Thoracic aorta (tissue), 2 donors: ENCODE results near the gene LTC4S. TPM values are rescaled to one million over a fixed set of nuclear protein-coding genes. Genes with fewer than 3 reads are reported as not detected.
A peak's percentile ranks its signal among the peaks of the same experiment; 100 is the strongest.

Experiments used
- ATAC-seq: fragments of 150-250 bp; one replicate; pipeline ENCODE4 v1.8.0; 2017; ENCODE audit warnings: low read depth; ENCODE audit not compliant: insufficient number of reproducible peaks, low FRiP score
- DNase-seq: peaks from one replicate; pipeline ENCODE4 v3.0.0-alpha.2; 2020; ENCODE audit warnings: low spot score
- H3K27ac ChIP-seq, 2 donors: fragments of 200-600 bp; sonication (generic); 1 replicate in 1 of 2; 2 replicates in 1 of 2; pipeline ENCODE4 v1.5.1; 2016; ENCODE audit warnings: mild to moderate bottlenecking in 2 of 2, moderate library complexity in 2 of 2
- H3K27me3 ChIP-seq: fragments of 200-600 bp; sonication (generic); replicated peaks from 2 replicates; pipeline ENCODE4 v1.6.0; 2016; ENCODE audit warnings: mild to moderate bottlenecking; ENCODE audit not compliant: insufficient read depth
- H3K36me3 ChIP-seq: fragments of 200-600 bp; sonication (generic); one replicate; pipeline ENCODE4 v1.5.1; 2016
- H3K4me1 ChIP-seq, 2 donors: fragments of 200-600 bp; sonication (generic); 1 replicate in 1 of 2; 2 replicates in 1 of 2; pipeline versions ENCODE4 v1.5.1 to v1.6.0; 2016; ENCODE audit warnings: low read depth in 2 of 2, mild to moderate bottlenecking in 1 of 2; ENCODE audit not compliant: control insufficient read depth in 1 of 2
- H3K4me3 ChIP-seq: fragments of 200-600 bp; sonication (generic); 2 replicates; pipeline ENCODE4 v1.5.1; 2016; ENCODE audit warnings: mild to moderate bottlenecking
- H3K9me3 ChIP-seq: fragments of 200-600 bp; sonication (generic); 2 replicates; pipeline ENCODE4 v1.5.1; 2016
- total RNA-seq, 2 donors: library from RNA; depleted of rRNA; stranded (reverse); fragments of >200 nt; gene quantifications; one replicate each; pipeline versions ENCODE4 v1.1.0 to v1.2.3, GENCODE V29; 2016
- TF ChIP-seq, protein P1 (sequence below): fragments of 200-600 bp; sonication (generic); IDR thresholded peaks from one replicate; pipeline ENCODE4 v1.5.1; 2019; ENCODE audit warnings: antibody characterized with exemption

The LTC4S gene
- total RNA-seq, 2 donors from 2014 or later, result 4.9 to 6.6 TPM

DNA sequence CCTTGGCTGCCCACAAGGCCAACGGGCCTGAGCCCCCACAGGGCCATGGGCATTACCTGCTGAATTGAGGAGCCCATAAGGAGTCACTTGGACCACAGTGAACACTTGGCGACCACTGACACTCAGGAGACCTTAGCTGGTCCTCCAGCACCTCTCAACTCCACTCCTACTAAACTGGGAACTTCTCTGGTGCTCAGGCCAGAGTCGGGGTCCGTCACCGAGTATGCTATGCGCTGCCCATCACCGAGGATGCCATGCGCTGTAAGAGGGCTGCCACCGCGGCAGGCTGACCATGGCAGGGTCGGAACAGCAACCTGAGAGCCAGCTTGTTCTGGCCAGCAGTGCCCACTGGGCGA lies 26.3 kb downstream of the LTC4S start:
- DNase-seq (no peak), ATAC-seq (no peak)
- peak overlapping the region; percentile 99 for H3K4me3 ChIP-seq
- H3K9me3 ChIP-seq, result no peaks in the 10 kb centered on the region
- peaks cover 51 to 68% of the 10 kb centered on the region in 2 donors for H3K4me1 ChIP-seq
- H3K36me3 ChIP-seq, result peaks cover 28% of the 10 kb centered on the region
- H3K27me3 ChIP-seq, result no peaks in the 10 kb centered on the region
- TF ChIP-seq, protein P1, sequence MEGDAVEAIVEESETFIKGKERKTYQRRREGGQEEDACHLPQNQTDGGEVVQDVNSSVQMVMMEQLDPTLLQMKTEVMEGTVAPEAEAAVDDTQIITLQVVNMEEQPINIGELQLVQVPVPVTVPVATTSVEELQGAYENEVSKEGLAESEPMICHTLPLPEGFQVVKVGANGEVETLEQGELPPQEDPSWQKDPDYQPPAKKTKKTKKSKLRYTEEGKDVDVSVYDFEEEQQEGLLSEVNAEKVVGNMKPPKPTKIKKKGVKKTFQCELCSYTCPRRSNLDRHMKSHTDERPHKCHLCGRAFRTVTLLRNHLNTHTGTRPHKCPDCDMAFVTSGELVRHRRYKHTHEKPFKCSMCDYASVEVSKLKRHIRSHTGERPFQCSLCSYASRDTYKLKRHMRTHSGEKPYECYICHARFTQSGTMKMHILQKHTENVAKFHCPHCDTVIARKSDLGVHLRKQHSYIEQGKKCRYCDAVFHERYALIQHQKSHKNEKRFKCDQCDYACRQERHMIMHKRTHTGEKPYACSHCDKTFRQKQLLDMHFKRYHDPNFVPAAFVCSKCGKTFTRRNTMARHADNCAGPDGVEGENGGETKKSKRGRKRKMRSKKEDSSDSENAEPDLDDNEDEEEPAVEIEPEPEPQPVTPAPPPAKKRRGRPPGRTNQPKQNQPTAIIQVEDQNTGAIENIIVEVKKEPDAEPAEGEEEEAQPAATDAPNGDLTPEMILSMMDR, result no peak
- peak overlapping the region; percentile 100 for H3K27ac ChIP-seq

DNA sequence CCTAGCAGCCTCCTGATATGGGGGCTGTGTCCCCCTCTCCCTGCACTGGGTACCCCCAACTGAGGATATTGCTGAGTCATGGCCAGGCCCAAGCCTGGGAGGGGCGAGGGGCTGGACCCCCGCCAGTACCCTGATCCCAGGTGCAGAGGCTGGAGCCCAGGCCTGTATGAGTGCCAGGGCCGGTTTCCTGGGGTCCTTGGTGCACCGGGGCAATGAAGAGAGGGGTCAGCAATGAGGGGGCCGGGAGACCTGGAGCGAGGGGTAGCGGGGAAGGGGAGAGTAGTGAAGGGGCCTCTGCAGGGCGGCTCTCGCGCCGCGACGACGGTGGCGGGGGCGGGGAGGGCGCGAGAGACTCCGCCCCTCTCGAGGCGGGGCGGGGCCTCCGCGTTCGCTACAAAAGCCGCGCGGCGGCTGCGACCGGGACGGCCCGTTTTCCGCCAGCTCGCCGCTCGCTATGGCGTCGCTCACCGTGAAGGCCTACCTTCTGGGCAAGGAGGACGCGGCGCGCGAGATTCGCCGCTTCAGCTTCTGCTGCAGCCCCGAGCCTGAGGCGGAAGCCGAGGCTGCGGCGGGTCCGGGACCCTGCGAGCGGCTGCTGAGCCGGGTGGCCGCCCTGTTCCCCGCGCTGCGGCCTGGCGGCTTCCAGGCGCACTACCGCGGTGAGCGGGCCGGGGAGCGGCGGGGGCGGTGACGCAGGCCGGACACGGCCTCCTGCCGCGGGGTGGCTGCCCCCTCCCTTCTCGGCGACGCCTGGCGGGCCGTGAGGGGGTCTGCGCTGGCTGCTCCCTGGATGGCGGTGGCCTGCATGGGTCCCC lies 26.9 kb downstream of the LTC4S start, which contains the start of gene SQSTM1:
Gene SQSTM1 (plus strand): TSS at position 423 of the 815 bp plus-strand sequence. CDS start 32 bp downstream, at position 455.
- Histone ChIP-seq H3K27ac (peak within 1 kb of the TSS; percentile 100), H3K36me3 (peaks cover 34% of the 10 kb centered on the region), H3K4me3 (peak within 1 kb of the TSS; percentile 99), H3K4me1 (peaks cover 52 to 74% of the 10 kb centered on the region in 2 donors), H3K27me3 (no peaks in the 10 kb centered on the region), H3K9me3 (no peaks in the 10 kb centered on the region)
- no peak for DNase-seq
- ATAC-seq, result peak; percentile 62
- TF ChIP-seq, protein P1, result peak; percentile 35

DNA sequence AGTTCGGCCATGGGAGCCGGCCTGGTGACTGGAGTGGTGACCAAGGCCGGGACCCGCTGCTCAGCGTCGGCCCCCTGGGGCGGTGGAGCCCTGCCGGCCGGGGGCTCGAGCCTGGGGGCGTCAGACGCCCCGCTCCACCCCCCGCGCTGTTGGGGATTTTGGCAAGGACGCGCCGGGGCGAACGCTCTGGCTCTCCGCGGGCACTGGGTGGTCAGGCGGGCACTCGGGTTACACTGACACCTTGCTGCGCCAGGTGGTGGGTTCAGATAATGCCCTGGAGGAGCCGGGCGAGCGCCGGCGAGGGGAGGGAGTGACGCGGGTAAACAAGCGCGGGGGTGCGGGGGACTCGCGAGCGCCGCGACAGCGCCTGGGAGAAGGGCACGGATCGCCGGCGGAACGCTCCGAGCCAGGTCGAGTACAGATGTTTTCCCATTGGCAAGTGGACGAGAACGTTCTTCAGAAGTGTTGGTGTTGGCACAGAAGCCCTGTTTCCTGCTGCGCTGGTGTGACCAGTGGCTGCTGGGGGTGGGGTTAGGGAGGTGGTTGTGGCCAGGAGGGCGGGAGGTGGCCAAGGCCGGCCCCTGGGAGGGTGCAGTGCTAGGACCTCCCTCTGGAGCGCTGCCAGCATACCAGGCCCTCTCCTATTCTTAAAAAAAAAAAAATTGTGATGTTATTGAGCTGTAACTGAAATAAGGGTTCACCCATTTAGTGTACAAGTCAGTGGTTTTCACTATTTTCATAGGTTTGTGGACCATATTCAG lies 27.7 kb downstream of the LTC4S start:
- DNase-seq (peak; percentile 95), ATAC-seq (peak; percentile 63)
- Histone ChIP-seq H3K4me3 (peak overlapping the region; percentile 99), H3K4me1 (peaks cover 52 to 79% of the 10 kb centered on the region in 2 donors), H3K27me3 (no peaks in the 10 kb centered on the region), H3K36me3 (peaks cover 41% of the 10 kb centered on the region), H3K27ac (peak overlapping the region; percentile 100), H3K9me3 (no peaks in the 10 kb centered on the region)
- TF ChIP-seq, protein P1, result peak; percentile 17

DNA sequence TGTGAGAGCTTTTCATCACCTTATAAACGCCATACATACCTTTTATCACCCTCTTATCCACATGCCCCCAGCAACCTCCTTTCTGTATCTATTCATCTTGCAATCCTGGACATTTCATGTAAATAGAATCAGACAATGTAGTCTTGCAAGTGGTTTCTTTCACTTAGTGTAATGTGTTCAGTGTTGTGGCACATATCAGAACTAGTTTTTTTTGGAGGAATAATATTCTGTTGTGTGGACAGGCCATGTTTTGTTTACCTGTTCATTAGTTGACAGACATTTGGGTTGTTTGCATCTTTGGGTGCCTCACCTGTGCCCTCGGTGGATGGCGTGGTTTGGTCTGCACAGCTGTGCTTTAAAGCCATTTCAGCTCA lies 28.3 kb downstream of the LTC4S start:
- ATAC-seq, result no peak
- H3K36me3 ChIP-seq, result peaks cover 46% of the 10 kb centered on the region
- TF ChIP-seq, protein P1, result no peak
- no peak for DNase-seq
- H3K4me3 ChIP-seq, result peak overlapping the region; percentile 99
- no peaks in the 10 kb centered on the region for H3K9me3 ChIP-seq
- H3K27ac ChIP-seq, result peak overlapping the region; percentile 25 to 100
- H3K27me3 ChIP-seq, result no peaks in the 10 kb centered on the region
- H3K4me1 ChIP-seq, result peaks cover 52 to 81% of the 10 kb centered on the region in 2 donors

DNA sequence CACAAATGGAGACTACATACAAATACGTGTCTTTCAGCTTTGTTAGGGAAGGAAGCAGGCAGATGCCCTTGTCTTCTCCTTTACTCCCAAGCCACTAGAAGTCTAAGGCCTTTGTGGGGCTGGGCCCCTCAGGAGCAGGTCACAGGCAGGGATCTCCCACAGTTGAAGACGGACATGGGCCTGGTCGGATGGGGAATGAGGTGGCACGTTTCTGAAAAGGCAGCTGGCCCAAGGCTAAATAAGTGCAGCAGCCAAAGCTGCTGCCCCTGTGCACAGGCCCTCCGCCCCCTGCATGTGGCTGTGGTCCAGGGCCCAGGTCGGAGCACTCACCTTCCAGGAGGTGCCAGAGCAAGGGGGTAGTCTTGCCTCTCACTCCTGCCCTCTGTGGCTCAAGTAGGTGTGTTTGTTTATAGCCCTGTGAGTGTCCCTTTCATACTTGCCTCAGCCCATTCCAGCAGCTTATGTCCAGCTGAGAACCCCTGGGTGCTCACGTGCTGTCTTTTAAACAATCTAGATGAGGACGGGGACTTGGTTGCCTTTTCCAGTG lies 28.7 kb downstream of the LTC4S start:
- H3K4me3 ChIP-seq, result peak overlapping the region; percentile 99
- H3K27ac ChIP-seq, result peak overlapping the region; percentile 25 to 100
- H3K9me3 ChIP-seq, result no peaks in the 10 kb centered on the region
- no peak for ATAC-seq
- H3K4me1 ChIP-seq, result peaks cover 49 to 81% of the 10 kb centered on the region in 2 donors
- peaks cover 50% of the 10 kb centered on the region for H3K36me3 ChIP-seq
- TF ChIP-seq, protein P1, result no peak
- no peaks in the 10 kb centered on the region for H3K27me3 ChIP-seq
- no peak for DNase-seq
